Cardiac fibroblast (primary cell): ENCODE measurements around the gene TCF12.
A peak's percentile ranks its signal among the peaks of the same experiment; 100 is the strongest.

Source experiments
- DNase-seq, 2 donors: peaks; one replicate each; pipeline versions ENCODE4 v3.0.0 to v3.0.0-alpha.2; 2010; ENCODE audit warnings: low read depth in 2 of 2
- H3K4me3 ChIP-seq, 2 donors: replicated peaks in 1 of 2; 1 replicate in 1 of 2; 2 replicates in 1 of 2; pipeline ENCODE4 v1.5.1; 2011; ENCODE audit warnings: low read depth in 2 of 2, low read length in 2 of 2, mild to moderate bottlenecking in 2 of 2, moderate library complexity in 1 of 2
- TF ChIP-seq, protein P1 (sequence below): IDR thresholded peaks from one replicate; pipeline ENCODE4 v1.5.1; 2011; ENCODE audit warnings: low read depth, mild to moderate bottlenecking, low read length, inconsistent platforms

Gene TCF12

DNA sequence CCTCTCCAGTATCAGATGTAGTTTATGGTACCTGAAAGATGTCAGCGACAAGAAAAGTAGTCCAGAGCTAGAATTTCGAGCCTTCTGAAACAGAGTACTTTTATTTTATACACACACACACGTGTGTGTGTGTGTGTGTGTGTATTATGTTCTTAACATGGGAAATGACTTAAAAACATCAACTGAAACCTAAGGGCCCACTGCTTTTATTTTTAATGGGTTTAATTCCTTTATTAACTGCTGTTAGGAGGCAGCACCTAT, 1.9 kb downstream of the TCF12 start:
- peak overlapping the region; percentile 92 to 96 for H3K4me3 ChIP-seq
- DNase-seq = no peak
- TF ChIP-seq, protein P1, sequence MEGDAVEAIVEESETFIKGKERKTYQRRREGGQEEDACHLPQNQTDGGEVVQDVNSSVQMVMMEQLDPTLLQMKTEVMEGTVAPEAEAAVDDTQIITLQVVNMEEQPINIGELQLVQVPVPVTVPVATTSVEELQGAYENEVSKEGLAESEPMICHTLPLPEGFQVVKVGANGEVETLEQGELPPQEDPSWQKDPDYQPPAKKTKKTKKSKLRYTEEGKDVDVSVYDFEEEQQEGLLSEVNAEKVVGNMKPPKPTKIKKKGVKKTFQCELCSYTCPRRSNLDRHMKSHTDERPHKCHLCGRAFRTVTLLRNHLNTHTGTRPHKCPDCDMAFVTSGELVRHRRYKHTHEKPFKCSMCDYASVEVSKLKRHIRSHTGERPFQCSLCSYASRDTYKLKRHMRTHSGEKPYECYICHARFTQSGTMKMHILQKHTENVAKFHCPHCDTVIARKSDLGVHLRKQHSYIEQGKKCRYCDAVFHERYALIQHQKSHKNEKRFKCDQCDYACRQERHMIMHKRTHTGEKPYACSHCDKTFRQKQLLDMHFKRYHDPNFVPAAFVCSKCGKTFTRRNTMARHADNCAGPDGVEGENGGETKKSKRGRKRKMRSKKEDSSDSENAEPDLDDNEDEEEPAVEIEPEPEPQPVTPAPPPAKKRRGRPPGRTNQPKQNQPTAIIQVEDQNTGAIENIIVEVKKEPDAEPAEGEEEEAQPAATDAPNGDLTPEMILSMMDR = no peak

DNA sequence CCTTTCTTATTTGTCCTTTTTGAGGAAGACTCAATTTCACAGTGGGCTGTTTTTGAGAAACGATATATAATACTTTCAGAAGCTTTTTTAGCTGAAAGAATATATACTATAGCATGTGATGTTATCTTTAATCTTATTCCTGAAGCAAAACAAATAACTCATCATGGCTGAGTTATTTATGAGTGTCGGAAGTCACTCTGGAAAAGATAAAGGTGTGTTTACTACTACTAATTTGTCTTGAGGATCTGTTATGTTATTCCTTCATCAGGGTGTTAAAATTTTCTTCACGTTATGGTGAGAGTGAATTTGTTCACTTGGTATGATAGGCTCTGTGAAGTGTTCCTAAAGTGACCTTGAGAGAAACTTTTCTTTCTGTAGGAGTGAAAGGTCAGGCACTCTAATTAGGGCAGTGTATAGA, 4.7 kb downstream of the TCF12 start:
- H3K4me3 ChIP-seq = no peak overlapping the region
- TF ChIP-seq, protein P1 = no peak
- no peak for DNase-seq

DNA sequence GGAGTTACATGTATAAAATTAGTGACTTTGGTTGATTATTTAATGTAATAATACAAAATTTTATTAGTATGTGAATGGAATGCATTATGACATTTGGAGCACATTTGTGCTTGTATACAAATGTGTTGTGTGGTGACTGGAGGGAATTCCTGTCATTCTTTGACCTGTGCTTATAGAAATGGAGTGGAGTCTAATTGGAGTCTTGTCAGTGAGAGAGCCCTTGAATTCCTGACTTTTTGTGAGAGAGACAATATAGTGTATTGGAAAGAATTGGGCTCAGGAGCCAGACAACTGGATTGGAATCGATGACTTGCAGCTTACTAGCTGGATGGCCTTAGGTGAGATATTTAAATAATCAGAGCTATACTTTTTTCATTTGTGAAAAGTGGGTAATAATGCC, 9.4 kb downstream of the TCF12 start:
- no peak overlapping the region for H3K4me3 ChIP-seq
- TF ChIP-seq, protein P1 = no peak
- DNase-seq = peak in 1 of 2 donors; percentile 27

DNA sequence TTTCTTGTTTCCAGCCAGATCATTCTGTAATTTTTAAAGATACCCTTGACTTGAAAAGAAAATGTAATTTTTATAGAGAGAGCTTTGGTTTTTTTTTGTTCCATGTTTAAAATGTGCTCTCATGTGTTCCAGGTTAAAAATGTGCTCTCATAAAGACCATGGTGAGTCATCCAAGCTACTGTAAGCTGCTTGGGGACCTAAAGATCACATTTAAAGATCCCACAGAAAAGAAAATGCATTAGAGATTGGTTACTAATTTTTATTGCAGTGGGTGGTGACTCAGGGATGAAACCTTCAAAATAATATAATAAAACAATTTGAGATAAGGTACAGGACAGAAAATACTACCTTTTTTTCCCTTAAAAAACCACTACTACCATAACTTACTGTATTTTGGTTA, 11.0 kb downstream of the TCF12 start:
- peak in 1 of 2 donors; percentile 75 for DNase-seq
- no peak overlapping the region for H3K4me3 ChIP-seq
- TF ChIP-seq, protein P1 = no peak

DNA sequence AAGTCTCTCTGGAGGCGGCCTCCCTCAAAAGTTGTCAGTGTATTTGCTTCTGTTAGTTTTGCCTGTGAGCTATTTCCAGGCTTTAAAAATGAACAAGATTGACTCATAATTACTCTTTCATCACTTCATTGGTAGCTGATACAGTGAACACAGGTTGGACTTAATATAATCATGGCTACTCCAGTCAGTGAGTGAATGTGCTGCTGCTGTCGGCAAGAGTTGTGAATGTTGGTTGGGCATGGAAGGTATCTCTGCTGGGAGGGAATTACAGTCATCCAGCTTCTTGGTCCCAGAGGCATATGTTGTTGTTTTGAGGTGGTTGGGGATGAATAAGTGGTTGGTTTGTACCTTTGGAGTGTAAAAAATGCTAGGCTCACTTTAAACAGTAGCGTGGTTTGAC, 11.5 kb downstream of the TCF12 start:
- DNase-seq = peak in 1 of 2 donors; percentile 33
- H3K4me3 ChIP-seq = no peak overlapping the region
- TF ChIP-seq, protein P1 = no peak

DNA sequence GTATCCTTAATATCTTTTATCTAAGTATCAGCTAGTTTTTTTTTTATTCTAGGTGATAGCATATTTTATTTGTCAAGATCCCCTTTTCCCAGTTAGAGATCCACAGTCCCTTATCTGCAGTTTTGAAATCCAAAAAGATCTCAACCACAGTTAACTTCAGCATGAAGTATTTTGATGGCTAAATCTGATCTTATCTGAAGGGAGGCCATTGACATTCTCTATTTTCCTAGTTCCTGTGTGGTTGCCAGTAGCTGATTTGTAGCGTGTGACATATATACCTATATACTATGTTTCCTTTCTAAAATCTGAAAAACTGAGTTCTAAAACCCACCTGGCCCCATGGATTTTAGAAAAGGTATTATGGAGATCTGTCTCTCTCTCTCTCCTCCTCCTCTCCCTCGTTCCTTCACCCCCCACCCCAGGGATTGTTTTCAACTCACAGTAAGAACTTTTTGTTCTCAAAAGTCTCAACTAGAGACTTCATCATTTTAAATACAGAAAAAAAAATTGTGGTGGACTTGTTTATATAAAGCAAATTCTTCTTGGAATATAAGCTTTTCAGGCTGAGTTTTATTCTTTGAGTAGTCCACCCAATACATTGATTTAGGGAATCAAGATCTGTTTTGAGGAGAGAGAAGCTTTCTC, 12.3 kb downstream of the TCF12 start:
- TF ChIP-seq, protein P1 = no peak
- no peak for DNase-seq
- no peak overlapping the region for H3K4me3 ChIP-seq
